DMS114 treated with DMSO at 0.1 percent for 48 hours (cell line): ENCODE results near the gene LMF2.

ENCODE experiments used
- DNase-seq: peaks from one replicate; lab custom pipeline; 2025; ENCODE audit not compliant: unreplicated experiment; lab: John Stamatoyannopoulos, UW

The LMF2 gene

DNA sequence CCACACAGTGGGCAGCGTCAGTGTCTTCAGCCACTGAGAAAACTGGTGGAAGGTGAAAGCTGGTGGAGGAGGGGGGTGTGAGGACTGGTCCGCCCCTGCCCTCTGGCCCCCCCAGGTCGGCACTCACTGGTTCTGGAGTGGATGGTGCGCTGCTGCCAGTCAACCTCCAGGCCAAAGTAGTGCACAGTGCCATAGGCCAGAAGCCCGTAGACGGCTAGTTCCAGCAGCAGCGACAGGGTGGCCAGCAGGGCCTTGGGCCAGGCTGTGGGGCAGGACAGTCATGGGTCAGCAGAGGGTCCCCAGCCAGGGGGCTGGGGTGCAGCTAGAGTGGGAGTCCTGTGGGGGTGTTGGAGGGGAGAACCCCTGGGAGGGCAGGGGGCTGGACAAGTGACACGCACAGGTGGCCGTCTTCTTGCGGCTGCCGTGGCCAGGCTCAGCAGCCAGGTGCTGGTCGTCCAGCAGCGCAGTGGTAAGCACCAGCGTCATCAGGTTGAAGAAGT, 2.2 kb downstream of the LMF2 start:
- DNase-seq = no peak

GRCh38 chr22:50504369-50505211, 2.9 kb downstream of the LMF2 start:
- DNase-seq = no peak

- DNase-seq = no peak
Measured at GRCh38 chr22:50503475-50504145, 3.9 kb downstream of the LMF2 start.

DNA sequence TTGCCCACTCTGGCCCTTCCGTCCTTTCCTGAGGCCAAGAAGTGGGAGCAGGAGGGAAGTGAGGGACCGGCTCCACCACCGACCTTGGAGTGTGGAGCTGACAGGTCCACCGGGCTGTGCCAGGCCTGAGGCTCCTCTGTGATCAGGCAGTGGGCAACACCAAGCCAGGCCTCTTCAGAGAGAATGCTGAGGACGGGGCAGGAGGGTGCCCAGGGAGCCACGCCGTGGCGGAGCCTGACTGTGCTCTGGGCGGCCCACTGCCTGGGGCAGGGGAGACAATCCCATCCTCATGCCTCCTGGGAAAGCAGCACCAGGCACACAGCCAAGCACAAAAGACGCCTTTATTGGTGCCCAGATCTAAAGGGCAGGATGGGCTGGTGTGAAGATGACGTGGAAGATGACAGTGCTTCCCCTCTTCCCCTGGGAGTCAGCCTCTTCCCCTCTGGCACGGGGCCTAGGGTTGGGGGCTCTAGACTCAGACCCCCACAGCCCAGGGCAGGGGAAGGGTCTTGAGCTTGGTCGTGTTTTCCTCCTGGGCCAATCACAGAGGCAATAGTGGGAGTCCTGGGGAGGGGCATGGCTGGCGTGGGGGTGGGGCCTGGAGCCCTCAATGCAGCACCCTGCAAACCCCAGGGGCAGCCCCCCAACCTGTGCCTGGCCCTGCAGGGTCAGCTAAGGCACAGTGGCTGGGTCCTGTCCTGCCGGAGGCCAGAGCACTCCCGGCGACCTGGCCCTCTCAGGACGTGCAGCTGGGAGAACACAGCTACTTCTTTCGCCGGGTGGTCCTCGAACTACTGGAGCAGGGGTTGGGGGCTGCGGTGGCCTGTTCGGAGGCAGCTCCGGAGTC, 4.7 kb downstream of the LMF2 start:
- DNase-seq = no peak

DNA sequence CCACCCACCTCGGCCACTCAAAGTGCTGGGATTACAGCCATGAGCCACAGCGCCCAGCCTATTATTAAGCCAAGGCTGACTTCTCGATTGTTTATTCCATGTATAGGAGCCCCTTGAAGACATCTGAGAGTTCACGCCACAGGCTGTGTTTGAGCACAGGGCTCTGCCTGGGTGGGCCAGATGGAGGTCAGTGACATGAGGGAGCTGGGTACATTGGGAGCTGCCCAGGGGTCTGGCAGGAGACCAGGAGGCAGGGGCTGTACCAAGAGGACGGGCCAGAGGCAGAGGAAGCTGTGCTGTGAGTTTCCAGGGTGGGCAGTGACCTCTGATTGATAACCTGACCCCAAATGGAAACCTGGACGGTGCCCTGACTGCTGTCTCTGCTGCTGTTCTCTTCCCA, 5.4 kb downstream of the LMF2 start:
- DNase-seq = no peak

- no peak for DNase-seq
Measured at GRCh38 chr22:50500452-50500851, 7.0 kb downstream of the LMF2 start.

DNA sequence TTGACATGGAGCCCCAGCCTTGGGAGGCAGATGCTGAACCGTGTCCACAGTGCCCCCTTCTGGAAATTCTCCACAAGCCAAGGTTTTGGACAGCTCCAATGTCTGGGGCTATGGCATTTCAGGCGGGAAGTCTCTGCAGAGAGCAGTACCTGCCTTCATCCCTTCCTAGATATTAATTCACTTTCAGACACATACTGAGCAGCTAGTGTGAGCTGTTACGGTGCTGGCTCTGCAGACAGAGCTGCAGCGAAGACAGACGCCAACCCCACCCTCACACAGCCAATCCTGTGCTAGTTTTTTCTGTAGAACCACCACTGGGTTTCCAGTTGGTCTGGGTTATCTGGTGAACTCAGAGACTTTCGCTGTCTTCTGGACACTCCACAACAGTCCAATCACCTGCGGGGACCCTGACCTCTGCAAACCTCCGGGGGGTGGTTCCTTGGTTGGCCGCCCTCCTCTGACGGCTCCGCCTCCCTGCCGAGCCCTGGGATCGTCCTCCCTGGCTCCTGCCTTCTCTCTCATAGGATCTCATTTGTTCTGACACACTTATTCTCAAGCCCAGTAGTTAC, 9.1 kb downstream of the LMF2 start:
- DNase-seq = peak; percentile 43

DNA sequence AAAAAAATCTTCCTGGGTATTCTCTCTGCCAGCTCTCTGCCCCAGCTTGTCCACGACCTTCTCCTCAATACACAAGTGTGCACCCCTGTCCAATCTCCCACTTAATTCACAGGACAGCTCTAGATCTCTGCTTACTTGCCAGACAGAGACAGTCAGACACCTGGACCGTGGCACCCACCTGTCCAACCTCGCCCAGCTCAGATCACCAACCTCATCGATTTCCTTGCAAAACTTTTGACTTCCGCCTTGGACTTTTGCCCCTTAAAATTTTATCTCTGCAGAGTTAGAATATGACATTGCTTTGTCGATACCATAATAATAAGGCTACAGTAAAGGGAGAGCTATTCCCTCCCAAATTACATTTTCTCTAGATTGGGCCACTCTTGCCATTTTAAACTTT, 10.4 kb downstream of the LMF2 start:
- no peak for DNase-seq

DNA sequence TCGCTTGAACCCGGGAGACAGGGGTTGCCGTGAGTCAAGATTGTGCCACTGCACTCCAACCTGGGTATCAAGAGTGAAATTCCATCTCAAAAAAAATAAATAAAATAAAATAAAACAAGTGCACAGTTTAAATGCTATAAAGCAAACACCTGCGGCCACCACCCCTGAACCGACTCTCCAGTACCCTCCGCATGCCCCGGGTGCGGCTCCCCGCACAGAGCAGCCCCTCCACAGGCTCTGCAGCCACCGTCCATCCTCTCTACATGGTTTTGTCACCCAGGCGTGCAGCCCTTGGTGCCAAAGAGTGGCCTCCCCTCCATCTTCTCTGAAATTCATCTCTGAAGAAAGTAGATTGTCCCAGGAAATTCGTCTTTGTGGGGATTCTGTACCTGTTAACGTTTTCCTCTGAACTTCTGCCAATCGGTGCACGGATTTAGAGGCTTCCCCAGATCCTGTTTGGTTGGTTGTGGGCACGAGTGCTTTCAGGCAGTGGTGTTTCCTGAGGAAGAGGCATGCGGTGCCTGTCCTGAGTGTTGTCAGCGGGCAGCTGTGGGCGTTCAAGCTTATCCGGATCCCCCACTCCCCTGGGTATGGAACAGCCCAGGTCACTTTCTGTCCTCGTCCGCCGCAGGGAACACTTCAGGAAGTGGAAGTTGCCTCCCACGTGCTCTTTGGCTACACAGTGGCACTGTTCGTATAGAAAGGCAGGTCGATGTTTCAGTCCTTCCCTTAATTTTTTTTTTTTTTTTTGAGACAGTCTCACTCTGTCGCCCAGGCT, 16.8 kb downstream of the LMF2 start:
- no peak for DNase-seq

- no peak for DNase-seq
Measured at GRCh38 chr22:50489363-50490243, 17.9 kb downstream of the LMF2 start.

- no peak for DNase-seq
Measured at GRCh38 chr22:50488886-50489285, 18.6 kb downstream of the LMF2 start.

DNA sequence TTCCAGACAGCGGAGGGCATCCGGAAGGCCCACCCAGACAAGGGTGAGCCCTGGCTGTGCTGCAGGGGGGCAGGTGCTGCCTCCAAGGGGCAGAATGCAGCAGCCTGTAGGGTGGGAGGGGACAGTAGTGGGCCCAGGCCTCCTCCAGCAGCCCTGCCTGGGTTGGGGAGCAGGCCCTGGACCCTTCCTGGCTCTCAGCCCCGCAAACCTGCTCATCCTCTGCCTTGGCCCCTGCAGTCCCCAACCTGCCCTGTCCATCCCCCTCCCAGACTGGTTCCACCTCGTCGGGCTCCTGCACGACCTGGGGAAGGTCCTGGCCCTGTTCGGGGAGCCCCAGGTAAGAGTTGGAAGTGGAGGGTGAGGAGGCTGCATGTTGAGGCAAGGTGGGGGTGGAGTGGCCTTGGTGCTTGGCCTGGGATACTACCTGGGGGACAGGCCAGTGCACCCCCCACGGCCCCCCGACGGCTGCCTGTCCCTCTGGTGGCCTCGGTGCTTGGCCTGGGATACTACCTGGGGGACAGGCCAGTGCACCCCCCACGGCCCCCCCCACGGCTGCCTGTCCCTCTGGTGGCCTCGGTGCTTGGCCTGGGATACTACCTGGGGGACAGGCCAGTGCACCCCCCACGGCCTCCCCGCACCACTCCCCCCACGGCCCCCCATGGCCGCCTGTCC, 19.4 kb downstream of the LMF2 start:
- DNase-seq = no peak

DNA sequence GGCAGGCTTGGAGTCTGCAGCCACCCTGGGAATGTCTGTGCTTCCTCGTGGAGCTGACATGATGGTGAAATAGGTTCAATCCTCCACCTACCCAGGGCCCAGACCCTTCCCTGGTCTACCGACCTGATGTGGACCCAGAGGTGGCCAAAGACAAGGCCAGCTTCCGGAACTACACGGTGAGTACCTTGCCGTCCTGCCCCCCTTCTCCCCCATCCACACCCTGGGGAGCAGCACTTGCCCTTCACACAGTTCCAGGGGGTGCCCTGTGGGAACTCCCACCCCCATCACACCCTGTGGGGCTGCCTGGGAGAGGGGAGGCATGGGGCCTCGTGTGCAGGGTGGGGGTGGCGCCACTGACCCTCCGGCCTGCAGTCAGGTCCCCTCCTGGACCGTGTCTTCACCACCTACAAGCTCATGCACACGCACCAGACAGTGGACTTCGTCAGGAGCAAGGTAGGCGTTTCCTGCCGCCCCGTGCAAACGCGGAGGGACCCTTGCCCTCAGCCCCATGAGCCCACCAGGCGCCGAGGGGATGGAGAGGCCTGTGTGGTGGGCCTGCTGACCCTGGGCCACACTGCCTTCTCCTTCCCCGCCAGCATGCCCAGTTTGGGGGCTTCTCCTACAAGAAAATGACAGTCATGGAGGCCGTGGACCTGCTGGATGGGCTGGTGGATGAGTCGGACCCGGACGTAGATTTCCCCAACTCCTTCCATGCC, 20.1 kb downstream of the LMF2 start:
- no peak for DNase-seq

GRCh38 chr22:50486561-50487289, 20.8 kb downstream of the LMF2 start, which contains the start of gene MIOX:
Gene MIOX (plus strand): TSS chr22:50486859. CDS start chr22:50486898, 39 bp downstream.
- DNase-seq = no peak

- DNase-seq = no peak
Measured at GRCh38 chr22:50485221-50486131, 22.0 kb downstream of the LMF2 start.
